DLD1 (cell line): ENCODE measurements around the gene STX10.

Source experiments
- in situ Hi-C: cut with HindIII; loops from 2 replicates; pipeline ENCODE4 v1.10.0; 2017; ENCODE audit warnings: low sequenced_read_pairs

Gene STX10

DNA sequence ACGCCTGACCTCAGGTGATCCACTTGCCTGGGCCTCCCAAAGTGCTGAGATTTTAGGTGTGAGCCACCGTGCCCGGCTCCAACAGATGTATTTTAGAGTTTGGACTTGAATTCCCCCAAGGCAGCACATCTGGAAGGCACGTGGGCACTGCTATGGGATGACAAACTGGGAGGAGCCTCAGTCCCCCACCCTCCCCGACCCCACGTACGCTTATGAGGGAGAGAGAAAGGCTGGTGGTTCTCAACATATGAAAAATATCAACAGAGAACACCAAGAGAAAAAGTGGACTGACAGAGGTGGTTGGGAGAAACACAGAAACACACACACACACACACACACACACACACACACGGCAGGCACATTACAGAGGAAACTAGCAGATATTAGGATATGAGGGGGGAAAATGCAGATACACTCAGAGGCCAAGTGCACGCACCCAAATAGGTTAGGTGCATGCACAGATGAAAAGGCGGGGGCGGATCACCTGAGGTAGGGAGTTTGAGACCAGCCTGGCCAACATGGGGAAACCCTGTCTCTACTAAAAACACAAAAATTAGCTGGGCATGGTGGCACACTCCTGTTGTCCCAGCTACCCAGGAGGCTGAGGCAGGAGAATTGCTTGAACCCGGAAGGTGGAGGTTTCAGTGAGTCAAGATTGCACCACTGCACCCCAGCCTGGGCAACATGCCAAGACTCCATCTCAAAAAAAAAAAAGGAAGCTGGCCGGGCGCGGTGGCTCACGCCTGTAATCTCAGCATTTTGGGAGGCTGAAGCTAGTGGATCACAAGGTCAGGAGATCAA lies 3.2 kb downstream of the STX10 start:
- in situ Hi-C loops = no loop called here

DNA sequence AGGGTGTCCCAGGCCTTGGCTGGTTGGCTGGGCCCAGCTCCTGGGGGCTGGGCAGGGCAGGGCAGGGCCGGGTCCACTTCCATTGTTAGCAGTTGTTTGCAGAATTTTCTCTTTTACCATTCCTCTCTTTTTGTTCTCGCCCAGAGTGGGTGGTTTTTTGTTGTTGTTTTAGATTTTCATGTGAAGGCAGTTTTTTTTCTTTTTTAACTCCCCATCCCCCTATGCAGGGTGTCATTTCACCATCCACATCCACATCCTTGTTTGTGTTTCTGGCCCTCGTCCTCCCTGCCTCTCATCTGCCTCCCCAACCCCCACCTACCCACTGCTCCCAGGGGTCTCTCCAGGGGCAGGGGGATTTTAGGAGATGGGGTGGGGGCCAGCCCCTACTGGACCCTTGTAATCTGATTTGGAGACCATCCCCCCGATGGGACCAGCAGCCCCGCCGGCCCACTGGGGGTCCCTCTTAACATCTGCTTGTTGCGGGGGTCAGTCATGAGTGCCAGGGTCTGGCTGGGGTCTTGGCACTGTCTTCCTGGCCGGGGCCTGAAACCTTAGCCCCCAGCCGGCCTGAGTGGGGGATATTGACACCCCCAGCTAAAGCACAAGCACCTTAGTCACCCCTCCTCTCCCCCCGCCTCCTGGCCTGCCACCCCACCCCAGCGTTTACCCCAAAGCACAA lies 10.4 kb downstream of the STX10 start:
- in situ Hi-C loops = no loop called here

GRCh38 chr19:13138916-13139198 lies 11.3 kb downstream of the STX10 start:
- in situ Hi-C loops = no loop called here

DNA sequence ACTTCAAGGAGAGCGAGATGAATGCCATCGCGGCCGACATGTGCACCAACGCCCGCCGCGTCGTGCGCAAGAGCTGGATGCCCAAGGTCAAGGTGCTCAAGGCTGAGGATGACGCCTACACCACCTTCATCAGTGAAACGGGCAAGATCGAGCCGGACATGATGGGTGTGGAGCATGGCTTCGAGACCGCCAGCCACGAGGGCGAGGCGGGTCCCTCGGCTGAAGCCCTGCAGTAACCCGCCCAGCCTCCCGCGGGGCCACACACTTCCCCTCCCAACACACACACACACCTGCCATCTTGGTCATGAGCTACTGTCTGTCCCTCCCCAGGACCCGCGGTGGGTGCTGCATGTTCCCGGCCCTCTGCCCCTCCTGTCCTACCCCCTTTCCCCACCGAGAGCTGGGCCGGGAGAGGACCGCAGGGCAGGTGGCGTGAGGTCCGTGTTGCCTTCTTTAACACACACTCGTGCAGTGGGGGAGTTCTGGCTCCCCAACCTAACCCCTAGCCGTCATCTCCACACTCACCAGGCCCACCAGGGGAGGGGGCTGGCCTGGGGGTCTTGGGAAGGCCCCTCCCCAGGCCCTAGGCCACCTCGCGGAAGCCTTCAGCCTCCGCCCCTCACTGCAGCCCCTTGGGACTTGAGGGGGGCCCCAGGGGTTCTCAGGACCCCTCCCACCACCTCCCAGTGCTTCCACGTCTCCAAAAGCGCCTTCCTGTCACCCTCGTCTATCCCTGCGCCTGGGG lies 11.8 kb downstream of the STX10 start:
- in situ Hi-C loops = no loop called here

GRCh38 chr19:13137290-13137794 lies 12.8 kb downstream of the STX10 start:
- in situ Hi-C loops = no loop called here

DNA sequence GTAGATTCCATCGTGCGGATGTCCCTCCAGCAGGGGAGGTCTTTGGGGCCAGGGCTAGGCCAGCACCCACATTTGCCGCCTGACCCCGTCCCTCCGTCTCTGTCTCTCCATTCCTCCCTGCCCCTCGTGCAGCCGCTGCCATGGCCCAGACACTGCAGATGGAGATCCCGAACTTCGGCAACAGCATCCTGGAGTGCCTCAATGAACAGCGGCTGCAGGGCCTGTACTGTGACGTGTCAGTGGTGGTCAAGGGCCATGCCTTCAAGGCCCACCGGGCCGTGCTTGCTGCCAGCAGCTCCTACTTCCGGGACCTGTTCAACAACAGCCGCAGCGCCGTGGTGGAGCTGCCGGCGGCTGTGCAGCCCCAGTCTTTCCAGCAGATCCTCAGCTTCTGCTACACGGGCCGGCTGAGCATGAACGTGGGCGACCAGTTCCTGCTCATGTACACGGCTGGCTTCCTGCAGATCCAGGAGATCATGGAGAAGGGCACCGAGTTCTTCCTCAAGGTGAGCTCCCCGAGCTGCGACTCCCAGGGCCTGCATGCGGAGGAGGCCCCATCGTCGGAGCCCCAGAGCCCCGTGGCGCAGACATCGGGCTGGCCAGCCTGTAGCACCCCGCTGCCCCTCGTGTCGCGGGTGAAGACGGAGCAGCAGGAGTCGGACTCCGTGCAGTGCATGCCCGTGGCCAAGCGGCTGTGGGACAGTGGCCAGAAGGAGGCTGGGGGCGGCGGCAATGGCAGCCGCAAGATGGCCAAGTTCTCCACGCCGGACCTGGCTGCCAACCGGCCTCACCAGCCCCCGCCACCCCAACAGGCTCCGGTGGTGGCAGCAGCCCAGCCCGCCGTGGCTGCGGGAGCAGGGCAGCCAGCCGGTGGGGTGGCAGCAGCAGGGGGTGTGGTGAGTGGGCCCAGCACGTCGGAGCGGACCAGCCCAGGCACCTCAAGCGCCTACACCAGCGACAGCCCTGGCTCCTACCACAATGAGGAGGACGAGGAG lies 14.8 kb downstream of the STX10 start:
- in situ Hi-C loops = no loop called here

DNA sequence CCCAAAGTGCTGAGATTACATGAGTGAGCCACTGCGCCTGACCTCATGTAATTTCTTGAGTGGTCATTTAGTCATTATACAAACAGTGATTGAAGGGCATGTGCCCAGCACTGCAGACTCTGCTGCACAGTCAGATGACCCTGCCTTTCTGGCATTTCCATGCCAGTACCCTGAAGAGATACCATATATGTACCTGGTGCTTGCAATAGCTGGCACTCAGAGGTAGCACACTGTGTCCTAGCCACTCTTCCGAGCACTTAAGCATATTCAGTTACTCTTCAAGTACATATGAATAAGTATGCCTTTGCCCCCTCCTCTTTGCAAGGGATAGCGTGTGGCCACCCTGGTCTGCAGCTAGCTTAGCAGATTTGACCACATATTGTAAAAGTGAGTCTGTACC lies 15.5 kb downstream of the STX10 start:
- in situ Hi-C loops = no loop called here

DNA sequence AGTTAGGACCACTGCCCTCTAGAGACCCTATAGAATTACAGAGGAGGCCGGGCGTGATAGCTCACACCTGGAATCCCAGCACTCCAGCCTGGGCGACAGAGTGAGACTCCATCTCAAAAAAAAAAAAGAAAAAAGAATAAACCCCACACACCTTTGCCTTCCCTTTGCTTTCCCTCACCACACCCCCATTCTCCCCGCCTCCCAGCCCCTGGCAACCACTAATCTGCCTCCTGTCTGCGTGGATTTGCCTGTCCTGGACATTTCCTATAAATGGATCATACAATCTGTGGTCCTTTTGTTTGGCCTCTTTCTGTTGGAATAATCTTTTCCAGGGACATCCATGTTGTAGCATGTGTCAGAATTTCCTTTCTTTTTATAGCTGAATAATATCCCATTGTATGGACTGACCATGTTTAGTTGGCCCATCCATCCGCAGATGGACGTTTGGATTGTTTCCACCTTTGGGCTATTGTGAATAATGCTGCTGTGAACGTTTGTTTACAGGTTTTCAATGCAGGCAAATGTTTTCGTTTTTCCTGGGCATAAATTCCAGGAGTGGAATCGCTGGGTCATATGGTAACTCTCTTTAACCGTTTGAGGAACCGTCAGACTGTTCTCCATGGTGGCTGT lies 16.8 kb downstream of the STX10 start:
- in situ Hi-C loops = no loop called here

GRCh38 chr19:13132471-13133180 lies 17.5 kb downstream of the STX10 start:
- in situ Hi-C loops = no loop called here

- in situ Hi-C loops = no loop called here
Measured at GRCh38 chr19:13130886-13131490, 19.2 kb downstream of the STX10 start.

DNA sequence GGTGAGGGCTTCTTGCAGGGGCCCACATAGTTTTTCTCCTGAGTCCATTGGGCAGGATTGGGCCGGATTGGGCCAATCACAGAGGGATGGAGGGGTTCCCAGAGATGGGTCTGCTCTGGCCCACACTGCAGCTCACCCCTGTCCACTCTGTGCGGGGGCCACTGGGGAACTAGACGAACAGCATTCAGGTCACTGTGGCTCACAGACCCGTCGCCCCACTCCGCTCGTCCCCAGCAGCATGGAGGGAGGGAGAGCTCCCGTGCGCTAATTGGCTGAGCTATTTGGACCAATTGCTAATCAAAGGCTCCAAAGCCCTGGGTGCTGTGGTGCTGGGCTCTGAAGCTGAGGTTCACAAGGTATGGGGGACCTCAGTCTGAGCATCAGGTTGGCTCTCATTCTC lies 20.8 kb downstream of the STX10 start:
- in situ Hi-C loops = no loop called here

DNA sequence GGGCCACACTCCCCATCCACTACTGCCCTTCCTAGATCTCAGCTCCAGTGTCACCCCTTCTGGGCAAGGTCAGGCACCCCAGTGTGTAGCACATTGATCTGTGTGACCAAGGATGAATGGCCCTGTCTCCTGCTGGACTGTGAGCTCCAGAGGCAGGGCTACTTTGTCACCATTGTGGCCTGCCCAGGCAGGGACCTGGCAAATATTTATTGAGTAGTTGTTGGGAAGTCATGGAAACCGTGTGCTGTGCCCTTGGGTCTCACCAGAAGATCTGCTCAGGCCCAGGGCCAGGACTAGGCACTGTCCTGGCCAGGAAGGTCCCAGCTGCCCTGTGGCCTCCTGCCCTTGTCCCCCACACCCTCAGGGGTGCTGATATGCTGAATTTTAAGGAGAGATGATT lies 21.6 kb downstream of the STX10 start:
- in situ Hi-C loops = no loop called here

- in situ Hi-C loops = no loop called here
Measured at GRCh38 chr19:13127811-13128575, 22.2 kb downstream of the STX10 start.

- in situ Hi-C loops = no loop called here
Measured at GRCh38 chr19:13127051-13127450, 23.1 kb downstream of the STX10 start.

GRCh38 chr19:13122980-13123957 lies 26.9 kb downstream of the STX10 start:
- in situ Hi-C loops = no loop called here

DNA sequence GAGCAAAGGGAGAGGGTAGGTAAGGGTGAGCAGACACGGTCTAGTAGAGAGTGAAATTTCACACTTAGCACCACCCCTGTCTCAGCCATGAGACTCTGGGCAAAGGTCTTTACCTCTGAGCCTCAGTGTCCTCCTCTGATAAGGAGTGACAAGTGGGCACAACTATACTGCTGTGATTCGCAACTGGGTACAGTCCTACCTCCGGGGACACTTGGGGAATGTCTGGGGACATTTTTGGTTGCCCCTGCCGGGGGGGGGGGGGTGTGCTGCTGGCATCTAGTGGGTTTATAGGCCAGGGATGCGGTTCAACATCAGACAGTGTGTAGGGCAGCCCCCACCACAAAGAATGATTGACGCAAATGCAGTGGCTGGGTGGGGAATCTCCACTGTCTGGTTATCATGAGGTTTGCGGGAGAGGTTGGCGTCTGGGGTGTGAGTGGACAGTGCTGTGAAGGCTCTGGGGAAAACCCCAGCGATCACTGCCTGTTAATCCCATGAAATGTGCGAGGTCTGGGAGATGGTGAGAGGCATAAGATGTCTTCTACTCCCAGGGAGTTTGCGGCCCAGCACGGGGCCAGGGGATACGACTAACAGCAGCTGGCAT lies 27.8 kb downstream of the STX10 start:
- in situ Hi-C loops = no loop called here
